ENCODE data around the gene TTC27. TPM values are rescaled to one million over a fixed set of nuclear protein-coding genes. Genes with fewer than 3 reads are reported as not detected.

Gene TTC27
- polyA plus RNA-seq, 1 donor from 2014 or later, result 11.1 TPM

DNA sequence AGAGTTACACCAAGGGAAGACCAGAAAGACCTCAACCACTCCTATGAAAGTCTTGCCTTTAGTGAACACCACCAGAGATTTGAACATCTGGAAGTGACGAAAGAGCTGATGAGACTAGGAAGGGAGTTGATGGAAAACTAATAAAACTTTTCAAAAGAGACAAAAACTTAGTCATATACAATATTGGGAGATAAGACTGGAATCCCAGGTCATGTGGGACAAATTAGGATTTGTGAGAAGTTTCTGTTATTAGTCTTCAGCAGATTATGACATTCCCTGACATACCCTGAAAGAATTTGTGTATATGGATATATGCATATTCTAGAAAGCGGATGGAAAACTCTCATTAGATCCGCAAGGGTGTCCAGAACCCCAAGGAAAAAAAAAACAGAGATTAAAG is 173.9 kb downstream of the TTC27 start:
- TF ChIP-seq, protein P1, sequence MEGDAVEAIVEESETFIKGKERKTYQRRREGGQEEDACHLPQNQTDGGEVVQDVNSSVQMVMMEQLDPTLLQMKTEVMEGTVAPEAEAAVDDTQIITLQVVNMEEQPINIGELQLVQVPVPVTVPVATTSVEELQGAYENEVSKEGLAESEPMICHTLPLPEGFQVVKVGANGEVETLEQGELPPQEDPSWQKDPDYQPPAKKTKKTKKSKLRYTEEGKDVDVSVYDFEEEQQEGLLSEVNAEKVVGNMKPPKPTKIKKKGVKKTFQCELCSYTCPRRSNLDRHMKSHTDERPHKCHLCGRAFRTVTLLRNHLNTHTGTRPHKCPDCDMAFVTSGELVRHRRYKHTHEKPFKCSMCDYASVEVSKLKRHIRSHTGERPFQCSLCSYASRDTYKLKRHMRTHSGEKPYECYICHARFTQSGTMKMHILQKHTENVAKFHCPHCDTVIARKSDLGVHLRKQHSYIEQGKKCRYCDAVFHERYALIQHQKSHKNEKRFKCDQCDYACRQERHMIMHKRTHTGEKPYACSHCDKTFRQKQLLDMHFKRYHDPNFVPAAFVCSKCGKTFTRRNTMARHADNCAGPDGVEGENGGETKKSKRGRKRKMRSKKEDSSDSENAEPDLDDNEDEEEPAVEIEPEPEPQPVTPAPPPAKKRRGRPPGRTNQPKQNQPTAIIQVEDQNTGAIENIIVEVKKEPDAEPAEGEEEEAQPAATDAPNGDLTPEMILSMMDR (IDR thresholded peaks at IDR 0.05; ENCODE audit: poor library complexity, severe bottlenecking), result no peak
- TF ChIP-seq EZH2 (IDR thresholded peaks at IDR 0.05; ENCODE audit: borderline replicate concordance, insufficient read depth, low read length, poor library complexity, severe bottlenecking), result no peak
- TF ChIP-seq SMC3 (conservative IDR thresholded peaks at IDR 0.05; ENCODE audit: poor library complexity), result no peak
- TF ChIP-seq TAF1 (IDR thresholded peaks at IDR 0.05; ENCODE audit: low read depth), result no peak
- TF ChIP-seq POLR2AphosphoS5 (IDR thresholded peaks at IDR 0.05), result no peak
- TF ChIP-seq MXI1 (conservative IDR thresholded peaks at IDR 0.05; ENCODE audit: poor library complexity, severe bottlenecking), result no peak
- TF ChIP-seq, protein P2, sequence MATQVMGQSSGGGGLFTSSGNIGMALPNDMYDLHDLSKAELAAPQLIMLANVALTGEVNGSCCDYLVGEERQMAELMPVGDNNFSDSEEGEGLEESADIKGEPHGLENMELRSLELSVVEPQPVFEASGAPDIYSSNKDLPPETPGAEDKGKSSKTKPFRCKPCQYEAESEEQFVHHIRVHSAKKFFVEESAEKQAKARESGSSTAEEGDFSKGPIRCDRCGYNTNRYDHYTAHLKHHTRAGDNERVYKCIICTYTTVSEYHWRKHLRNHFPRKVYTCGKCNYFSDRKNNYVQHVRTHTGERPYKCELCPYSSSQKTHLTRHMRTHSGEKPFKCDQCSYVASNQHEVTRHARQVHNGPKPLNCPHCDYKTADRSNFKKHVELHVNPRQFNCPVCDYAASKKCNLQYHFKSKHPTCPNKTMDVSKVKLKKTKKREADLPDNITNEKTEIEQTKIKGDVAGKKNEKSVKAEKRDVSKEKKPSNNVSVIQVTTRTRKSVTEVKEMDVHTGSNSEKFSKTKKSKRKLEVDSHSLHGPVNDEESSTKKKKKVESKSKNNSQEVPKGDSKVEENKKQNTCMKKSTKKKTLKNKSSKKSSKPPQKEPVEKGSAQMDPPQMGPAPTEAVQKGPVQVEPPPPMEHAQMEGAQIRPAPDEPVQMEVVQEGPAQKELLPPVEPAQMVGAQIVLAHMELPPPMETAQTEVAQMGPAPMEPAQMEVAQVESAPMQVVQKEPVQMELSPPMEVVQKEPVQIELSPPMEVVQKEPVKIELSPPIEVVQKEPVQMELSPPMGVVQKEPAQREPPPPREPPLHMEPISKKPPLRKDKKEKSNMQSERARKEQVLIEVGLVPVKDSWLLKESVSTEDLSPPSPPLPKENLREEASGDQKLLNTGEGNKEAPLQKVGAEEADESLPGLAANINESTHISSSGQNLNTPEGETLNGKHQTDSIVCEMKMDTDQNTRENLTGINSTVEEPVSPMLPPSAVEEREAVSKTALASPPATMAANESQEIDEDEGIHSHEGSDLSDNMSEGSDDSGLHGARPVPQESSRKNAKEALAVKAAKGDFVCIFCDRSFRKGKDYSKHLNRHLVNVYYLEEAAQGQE (IDR thresholded peaks at IDR 0.05; ENCODE audit: borderline replicate concordance), result no peak
- no peak for TF ChIP-seq RAD21 (conservative IDR thresholded peaks at IDR 0.05)
- TF ChIP-seq EP300 (conservative IDR thresholded peaks at IDR 0.05; ENCODE audit: poor library complexity, severe bottlenecking), result no peak

DNA sequence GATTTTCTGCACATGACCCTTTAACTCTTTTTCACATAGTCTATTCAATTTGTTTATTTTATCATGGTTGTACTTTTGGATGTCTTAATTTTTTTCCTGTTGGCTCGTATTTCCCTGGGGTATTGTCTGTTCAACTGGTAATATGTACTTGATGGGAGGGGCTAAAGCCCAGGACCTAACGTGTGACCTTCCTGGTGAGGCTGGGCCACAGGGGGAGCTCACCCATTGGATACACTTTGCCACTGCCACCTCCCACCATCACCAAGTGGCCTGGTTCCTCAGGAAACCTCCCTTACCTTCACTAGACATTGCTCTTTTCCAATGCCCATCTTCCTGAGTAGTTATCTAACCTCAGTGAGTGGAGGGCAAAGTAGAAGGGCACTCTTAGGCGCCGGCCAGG is 175.0 kb downstream of the TTC27 start:
- TF ChIP-seq POLR2AphosphoS5 (IDR thresholded peaks at IDR 0.05) (no peak), MXI1 (conservative IDR thresholded peaks at IDR 0.05; ENCODE audit: poor library complexity, severe bottlenecking) (no peak)
- TF ChIP-seq, protein P1 (IDR thresholded peaks at IDR 0.05; ENCODE audit: poor library complexity, severe bottlenecking), result no peak

More for the DNA sequence above, 173.9 kb downstream of the TTC27 start:
- Histone ChIP-seq H3K4me3 (ENCODE audit: low read length) (no peak overlapping the region), H3F3A (ENCODE audit: insufficient read depth, low read length, poor library complexity, severe bottlenecking) (no peaks in the 10 kb centered on the region), H3K9me3 (ENCODE audit: low read length) (no peaks in the 10 kb centered on the region), H2AFZ (ENCODE audit: low read depth, low read length) (no peak overlapping the region), H3K4me2 (ENCODE audit: low read length) (no peak overlapping the region), H4K20me1 (ENCODE audit: insufficient read depth) (no peaks in the 10 kb centered on the region), H3K79me2 (replicated peaks; ENCODE audit: insufficient read depth, low read length) (no peaks in the 10 kb centered on the region), H3K9ac (ENCODE audit: low read length) (no peak overlapping the region), H3K9me2 (ENCODE audit: insufficient read depth, low read length) (no peaks in the 10 kb centered on the region), H3K36me3 (ENCODE audit: insufficient read depth, low read length) (no peaks in the 10 kb centered on the region), H3K27me3 (ENCODE audit: insufficient read depth, low read depth, low read length) (no peaks in the 10 kb centered on the region), H3K27ac (ENCODE audit: low read length) (no peak overlapping the region)

More for the DNA sequence above, 175.0 kb downstream of the TTC27 start:
- Histone ChIP-seq H4K20me1 (ENCODE audit: insufficient read depth) (no peaks in the 10 kb centered on the region), H3K9ac (ENCODE audit: low read length) (no peak overlapping the region), H3K79me2 (replicated peaks; ENCODE audit: insufficient read depth, low read length) (no peaks in the 10 kb centered on the region), H3K27me3 (ENCODE audit: insufficient read depth, low read depth, low read length) (no peaks in the 10 kb centered on the region), H2AFZ (ENCODE audit: low read depth, low read length) (no peak overlapping the region), H3K4me3 (ENCODE audit: low read length) (no peak overlapping the region), H3K9me3 (ENCODE audit: low read length) (no peaks in the 10 kb centered on the region), H3K4me2 (ENCODE audit: low read length) (no peak overlapping the region), H3K36me3 (ENCODE audit: insufficient read depth, low read length) (no peaks in the 10 kb centered on the region), H3K27ac (ENCODE audit: low read length) (no peak overlapping the region), H3K9me2 (ENCODE audit: insufficient read depth, low read length) (no peaks in the 10 kb centered on the region), H3F3A (ENCODE audit: insufficient read depth, low read length, poor library complexity, severe bottlenecking) (no peaks in the 10 kb centered on the region)

Measured in neural cell (in vitro differentiated cells).